Loucy (cell line): ENCODE measurements around the gene DNAH7.

Experiments
- H2AFZ ChIP-seq: fragments of 200-600 bp; sonication (generic); 2 replicates; pipeline ENCODE4 v1.6.0; 2016; ENCODE audit warnings: antibody characterized with exemption, mild to moderate bottlenecking, low read length, moderate library complexity
- H3F3A ChIP-seq: fragments of 200-600 bp; 2 replicates; pipeline ENCODE4 v1.6.0; 2016; ENCODE audit warnings: antibody characterized with exemption, low read depth, mild to moderate bottlenecking
- H3K27me3 ChIP-seq: fragments of 200-600 bp; sonication (generic); 2 replicates; pipeline ENCODE4 v1.6.1; 2014; ENCODE audit warnings: low read length, mild to moderate bottlenecking; ENCODE audit not compliant: insufficient read depth, poor library complexity, severe bottlenecking
- H3K36me3 ChIP-seq: fragments of 200-600 bp; sonication (generic); 2 replicates; pipeline ENCODE4 v1.6.1; 2016; ENCODE audit warnings: low read length; ENCODE audit not compliant: insufficient read depth
- H3K4me1 ChIP-seq: fragments of 200-600 bp; sonication (generic); 2 replicates; pipeline ENCODE4 v1.5.1; 2014; ENCODE audit warnings: low read length, mild to moderate bottlenecking; ENCODE audit not compliant: insufficient read depth, poor library complexity, severe bottlenecking
- H3K4me2 ChIP-seq: fragments of 200-600 bp; sonication (generic); 2 replicates; pipeline ENCODE4 v1.6.0; 2014; ENCODE audit warnings: antibody characterized with exemption, low read length, low read depth, mild to moderate bottlenecking; ENCODE audit not compliant: poor library complexity, severe bottlenecking
- H3K4me3 ChIP-seq: fragments of 200-600 bp; sonication (generic); 2 replicates; pipeline ENCODE4 v1.5.1; 2014; ENCODE audit warnings: low read length, mild to moderate bottlenecking, mixed read lengths; ENCODE audit not compliant: poor library complexity, severe bottlenecking
- H3K79me2 ChIP-seq: fragments of 200-600 bp; sonication (generic); 2 replicates; pipeline ENCODE4 v1.6.1; 2014; ENCODE audit warnings: low read length; ENCODE audit not compliant: insufficient read depth
- H3K9ac ChIP-seq: fragments of 200-600 bp; sonication (generic); 2 replicates; pipeline ENCODE4 v1.6.0; 2014; ENCODE audit warnings: mild to moderate bottlenecking, low read depth, low read length, moderate library complexity; ENCODE audit not compliant: poor library complexity, severe bottlenecking
- H3K9me2 ChIP-seq: fragments of 200-600 bp; sonication (generic); replicated peaks from 2 replicates; pipeline ENCODE4 v1.6.1; 2016; ENCODE audit warnings: low read depth, low read length, mixed read lengths
- H3K9me3 ChIP-seq: fragments of 200-600 bp; sonication (generic); 2 replicates; pipeline ENCODE4 v1.6.1; 2014; ENCODE audit warnings: mild to moderate bottlenecking, antibody characterized with exemption, low read length, low read depth; ENCODE audit not compliant: insufficient read depth
- H4K20me1 ChIP-seq: fragments of 200-600 bp; sonication (generic); 2 replicates; pipeline ENCODE4 v1.6.0; 2014; ENCODE audit warnings: antibody characterized with exemption, low read length, mild to moderate bottlenecking; ENCODE audit not compliant: insufficient read depth, poor library complexity, severe bottlenecking
- EZH2phosphoT487 ChIP-seq: fragments of 200-600 bp; IDR thresholded peaks from 2 replicates; pipeline ENCODE4 v1.6.1; 2018; ENCODE audit warnings: antibody characterized with exemption, mild to moderate bottlenecking, moderate library complexity, borderline replicate concordance
- TF ChIP-seq, protein P1 (sequence below): fragments of 200-600 bp; sonication (generic); conservative IDR thresholded peaks from 2 replicates; pipeline ENCODE4 v1.5.1; 2014; ENCODE audit warnings: mild to moderate bottlenecking, antibody characterized with exemption, low read length

The DNAH7 gene

DNA sequence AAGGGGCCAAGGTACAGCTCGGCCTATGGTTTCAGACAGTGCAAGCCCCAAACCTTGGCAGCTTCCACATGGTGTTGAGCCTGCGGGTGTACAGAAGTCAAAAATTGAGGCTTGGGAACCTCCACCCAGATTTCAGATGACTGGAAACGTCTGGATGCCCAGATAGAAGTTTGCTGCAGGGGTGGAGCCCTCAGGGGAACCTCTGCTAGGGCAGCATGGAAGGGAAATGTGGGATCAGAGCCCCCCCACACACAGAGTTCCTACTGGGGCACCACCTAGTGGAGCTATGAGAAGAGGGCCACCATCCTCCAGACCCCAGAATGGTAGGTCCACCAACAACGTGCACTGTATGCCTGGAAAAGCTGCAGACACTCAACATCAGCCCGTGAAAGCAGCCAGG, 15.0 kb upstream of the DNAH7 start:
- Histone ChIP-seq H3K9me2 (no peaks in the 10 kb centered on the region), H3K4me2 (no peak overlapping the region), H3F3A (no peaks in the 10 kb centered on the region), H4K20me1 (no peaks in the 10 kb centered on the region), H3K4me3 (no peak overlapping the region), H3K9ac (no peak overlapping the region), H3K9me3 (peaks cover 28% of the 10 kb centered on the region), H3K27me3 (no peaks in the 10 kb centered on the region), H3K79me2 (no peaks in the 10 kb centered on the region), H3K4me1 (no peaks in the 10 kb centered on the region), H2AFZ (no peak overlapping the region), H3K36me3 (no peaks in the 10 kb centered on the region)
- TF ChIP-seq, protein P1, sequence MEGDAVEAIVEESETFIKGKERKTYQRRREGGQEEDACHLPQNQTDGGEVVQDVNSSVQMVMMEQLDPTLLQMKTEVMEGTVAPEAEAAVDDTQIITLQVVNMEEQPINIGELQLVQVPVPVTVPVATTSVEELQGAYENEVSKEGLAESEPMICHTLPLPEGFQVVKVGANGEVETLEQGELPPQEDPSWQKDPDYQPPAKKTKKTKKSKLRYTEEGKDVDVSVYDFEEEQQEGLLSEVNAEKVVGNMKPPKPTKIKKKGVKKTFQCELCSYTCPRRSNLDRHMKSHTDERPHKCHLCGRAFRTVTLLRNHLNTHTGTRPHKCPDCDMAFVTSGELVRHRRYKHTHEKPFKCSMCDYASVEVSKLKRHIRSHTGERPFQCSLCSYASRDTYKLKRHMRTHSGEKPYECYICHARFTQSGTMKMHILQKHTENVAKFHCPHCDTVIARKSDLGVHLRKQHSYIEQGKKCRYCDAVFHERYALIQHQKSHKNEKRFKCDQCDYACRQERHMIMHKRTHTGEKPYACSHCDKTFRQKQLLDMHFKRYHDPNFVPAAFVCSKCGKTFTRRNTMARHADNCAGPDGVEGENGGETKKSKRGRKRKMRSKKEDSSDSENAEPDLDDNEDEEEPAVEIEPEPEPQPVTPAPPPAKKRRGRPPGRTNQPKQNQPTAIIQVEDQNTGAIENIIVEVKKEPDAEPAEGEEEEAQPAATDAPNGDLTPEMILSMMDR, result no peak
- no peak for TF ChIP-seq EZH2phosphoT487

DNA sequence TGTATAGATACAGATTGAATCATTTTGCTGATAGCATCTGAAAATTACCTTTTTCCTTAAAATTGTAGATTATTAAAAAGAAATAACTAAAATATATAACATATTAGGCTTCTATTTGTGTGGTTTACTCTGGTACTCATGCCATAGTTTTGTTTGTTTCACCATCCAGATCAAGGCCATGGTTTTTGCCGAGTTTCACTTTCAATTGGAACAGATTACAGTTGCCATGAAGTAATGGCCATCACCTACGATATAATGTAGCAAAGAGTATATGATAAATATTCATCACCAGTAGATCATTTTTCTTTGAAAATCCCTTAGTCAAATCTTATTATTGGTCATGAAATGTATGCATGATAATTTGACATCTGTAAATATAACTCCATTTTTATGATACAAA, 11.9 kb upstream of the DNAH7 start:
- H3K36me3 ChIP-seq, result no peaks in the 10 kb centered on the region
- no peak overlapping the region for H3K4me3 ChIP-seq
- H3K9ac ChIP-seq, result no peak overlapping the region
- H3K4me1 ChIP-seq, result no peaks in the 10 kb centered on the region
- no peaks in the 10 kb centered on the region for H3F3A ChIP-seq
- H3K27me3 ChIP-seq, result no peaks in the 10 kb centered on the region
- H2AFZ ChIP-seq, result no peak overlapping the region
- TF ChIP-seq, protein P1, result no peak
- no peak for TF ChIP-seq EZH2phosphoT487
- H3K4me2 ChIP-seq, result no peak overlapping the region
- no peaks in the 10 kb centered on the region for H4K20me1 ChIP-seq
- no peaks in the 10 kb centered on the region for H3K79me2 ChIP-seq
- peaks cover 28% of the 10 kb centered on the region for H3K9me3 ChIP-seq
- H3K9me2 ChIP-seq, result no peaks in the 10 kb centered on the region

DNA sequence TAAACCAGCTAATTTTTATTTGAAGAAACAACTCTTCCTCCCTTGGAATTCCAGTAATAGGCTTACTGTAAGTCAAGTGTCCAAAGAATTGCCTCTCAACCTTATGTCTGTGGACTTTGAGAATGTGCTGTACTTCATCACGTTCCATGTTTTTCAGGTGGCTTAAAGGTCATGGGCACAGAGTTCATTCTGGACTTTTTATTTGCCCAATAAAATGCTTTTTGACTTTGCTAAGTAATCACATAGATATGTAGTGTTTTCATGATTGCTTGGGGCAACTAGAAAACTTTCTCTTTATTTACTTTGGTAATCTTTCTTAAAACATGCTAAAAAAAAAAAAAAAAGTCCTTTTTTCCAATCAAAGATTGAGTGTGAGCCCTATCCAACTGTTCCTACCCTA, 10.4 kb upstream of the DNAH7 start:
- H3K4me3 ChIP-seq, result no peak overlapping the region
- H3K4me1 ChIP-seq, result no peaks in the 10 kb centered on the region
- no peaks in the 10 kb centered on the region for H3K36me3 ChIP-seq
- no peaks in the 10 kb centered on the region for H3K27me3 ChIP-seq
- H2AFZ ChIP-seq, result no peak overlapping the region
- peaks cover 20% of the 10 kb centered on the region; the same call in 1 of the 2 replicates for H3K9me3 ChIP-seq
- no peaks in the 10 kb centered on the region for H3F3A ChIP-seq
- no peaks in the 10 kb centered on the region for H4K20me1 ChIP-seq
- no peak overlapping the region for H3K9ac ChIP-seq
- no peak overlapping the region for H3K4me2 ChIP-seq
- H3K9me2 ChIP-seq, result no peaks in the 10 kb centered on the region
- TF ChIP-seq, protein P1, result no peak
- TF ChIP-seq EZH2phosphoT487, result no peak
- no peaks in the 10 kb centered on the region for H3K79me2 ChIP-seq
